Measurements from ENCODE around the gene KRT7.
"Not testable (repeated sequence)": the region's sequence is repeated elsewhere in the genome, so short reads cannot be mapped to it uniquely, and the experiment has no call there.

Gene KRT7

DNA sequence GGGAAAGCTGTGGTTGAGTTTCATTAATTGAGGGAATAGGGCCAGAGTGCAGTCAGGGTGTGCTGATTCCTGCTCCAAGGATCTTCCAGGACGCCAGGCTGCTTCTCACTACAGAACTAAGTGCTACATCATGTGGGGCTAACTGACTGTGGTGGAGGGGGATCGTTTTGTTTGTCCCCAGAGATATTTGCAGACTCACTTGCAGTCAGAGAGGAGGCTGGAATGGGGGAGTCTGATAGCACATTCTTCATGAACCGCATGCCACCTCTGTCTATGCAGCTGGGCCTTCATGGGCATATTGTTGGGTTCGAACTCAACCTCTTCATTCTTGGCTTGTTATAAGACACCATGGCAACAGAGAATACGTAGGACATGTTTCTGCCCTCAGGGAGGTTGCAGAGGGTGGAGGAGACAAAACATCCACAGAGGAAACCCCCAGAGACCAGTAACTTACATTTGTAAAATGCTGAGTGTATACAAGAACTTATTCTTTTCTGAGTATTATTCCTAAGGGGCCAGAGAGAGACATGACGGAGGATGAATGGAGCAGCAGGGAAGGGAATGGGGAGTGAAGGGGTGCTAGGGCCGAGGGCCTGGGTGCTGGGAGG is 13.0 kb downstream of the KRT7 start:
- DNase-seq: no peak

GRCh38 chr12:52246720-52247621 is 13.9 kb downstream of the KRT7 start:
- no peak for DNase-seq

GRCh38 chr12:52247622-52248540 is 14.8 kb downstream of the KRT7 start:
- no peak for DNase-seq

DNA sequence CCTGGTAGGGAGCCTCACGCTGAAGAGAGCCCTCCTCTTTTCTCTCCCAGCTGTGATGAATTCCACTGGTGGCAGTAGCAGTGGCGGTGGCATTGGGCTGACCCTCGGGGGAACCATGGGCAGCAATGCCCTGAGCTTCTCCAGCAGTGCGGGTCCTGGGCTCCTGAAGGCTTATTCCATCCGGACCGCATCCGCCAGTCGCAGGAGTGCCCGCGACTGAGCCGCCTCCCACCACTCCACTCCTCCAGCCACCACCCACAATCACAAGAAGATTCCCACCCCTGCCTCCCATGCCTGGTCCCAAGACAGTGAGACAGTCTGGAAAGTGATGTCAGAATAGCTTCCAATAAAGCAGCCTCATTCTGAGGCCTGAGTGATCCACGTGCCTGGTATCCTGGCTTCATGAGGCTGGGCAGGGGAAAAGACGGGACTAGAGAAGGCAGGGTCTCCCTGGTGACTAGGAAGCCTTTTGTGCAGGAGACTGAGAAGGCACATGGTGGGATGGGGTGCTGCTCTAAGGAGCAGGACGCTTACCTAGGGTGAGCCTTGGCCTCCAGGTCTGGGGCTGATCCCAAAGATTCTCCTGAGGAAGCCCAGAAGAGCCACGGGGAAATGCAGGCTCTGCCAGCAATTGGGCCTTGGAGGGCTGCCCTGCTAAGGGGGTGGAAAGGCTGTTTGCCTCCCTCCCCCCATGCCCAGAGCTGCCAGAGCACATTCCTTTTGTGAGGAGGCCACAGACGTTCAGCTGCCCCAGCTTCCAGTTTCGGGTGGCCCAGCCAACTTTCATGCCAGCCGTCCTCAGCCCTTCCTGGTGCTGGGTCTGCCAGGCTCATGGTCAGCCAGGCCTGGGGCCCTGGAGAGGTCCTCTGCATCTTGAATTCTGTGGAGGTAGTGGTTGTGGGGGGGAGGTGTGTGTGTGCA is 15.8 kb downstream of the KRT7 start:
- DNase-seq: no peak

DNA sequence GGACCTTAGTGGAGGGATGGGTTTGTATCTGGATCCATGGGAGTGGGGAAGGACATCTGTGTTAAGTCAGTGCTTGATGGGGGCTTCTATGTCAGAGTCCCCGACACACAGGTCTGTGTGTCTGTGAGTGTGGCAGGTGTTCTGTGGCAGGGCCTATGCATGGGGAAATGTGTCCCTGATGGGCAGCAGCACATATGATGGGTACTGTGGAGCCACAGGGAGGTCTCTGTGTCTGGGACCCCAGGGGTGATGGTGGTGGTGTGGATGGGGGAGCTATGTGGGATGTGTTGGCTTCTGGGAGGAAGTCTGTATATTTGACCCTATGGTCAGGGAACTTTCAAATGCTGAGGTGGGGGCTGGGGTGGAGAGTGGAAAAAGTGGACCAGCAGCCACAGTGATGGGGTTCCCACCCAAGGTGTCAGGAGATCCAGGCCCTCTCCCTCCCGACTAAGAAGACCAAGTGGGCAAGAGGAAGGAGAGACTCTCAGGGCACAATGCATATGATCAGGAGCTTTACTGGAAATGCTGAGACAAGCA is 16.5 kb downstream of the KRT7 start:
- DNase-seq: no peak

DNA sequence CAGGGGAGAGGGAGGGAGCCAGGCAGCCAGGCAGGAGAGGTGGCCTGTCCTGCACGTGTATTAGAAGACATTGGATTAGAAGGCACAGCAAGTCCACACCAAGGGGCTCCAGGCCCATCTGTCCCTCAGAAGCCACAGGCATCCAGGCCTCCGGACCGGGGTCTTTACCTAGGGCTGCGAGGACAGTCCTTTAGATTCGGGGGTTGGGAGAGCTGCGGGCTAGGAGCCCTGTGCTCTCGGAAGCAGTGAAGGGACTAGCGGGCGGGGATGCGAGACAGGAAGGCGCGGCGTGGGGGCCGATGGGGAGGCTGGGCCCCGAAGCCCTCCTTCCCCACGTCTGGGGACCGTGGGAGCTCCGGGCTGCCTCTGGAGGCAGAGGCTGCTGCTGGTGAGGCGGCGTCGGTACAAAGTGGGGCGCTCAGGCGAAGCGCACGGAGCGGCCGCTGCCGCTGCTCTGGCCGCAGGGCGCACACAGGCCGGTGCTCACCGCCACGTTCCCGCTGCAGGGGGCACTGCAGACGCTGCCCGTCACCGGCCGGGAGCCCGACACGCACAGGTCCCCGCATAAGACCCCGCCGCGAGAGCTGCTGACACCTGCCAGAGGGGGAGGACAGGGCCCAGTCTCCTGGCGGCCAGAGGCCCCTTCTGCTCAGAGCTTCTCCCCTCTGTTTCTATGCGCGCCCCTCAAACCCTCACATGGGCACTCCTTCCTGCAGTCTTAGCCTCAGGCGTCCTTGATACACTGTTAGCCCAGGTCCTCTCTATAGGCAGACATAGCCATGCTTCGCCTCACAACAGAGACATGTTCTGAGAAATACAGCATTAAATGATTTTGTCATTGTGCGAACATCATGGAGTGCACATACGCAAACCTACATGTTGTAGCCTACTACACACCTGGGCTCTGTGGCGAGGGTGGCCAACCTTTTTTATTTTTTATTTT is 17.3 kb downstream of the KRT7 start:
- no peak for DNase-seq

DNA sequence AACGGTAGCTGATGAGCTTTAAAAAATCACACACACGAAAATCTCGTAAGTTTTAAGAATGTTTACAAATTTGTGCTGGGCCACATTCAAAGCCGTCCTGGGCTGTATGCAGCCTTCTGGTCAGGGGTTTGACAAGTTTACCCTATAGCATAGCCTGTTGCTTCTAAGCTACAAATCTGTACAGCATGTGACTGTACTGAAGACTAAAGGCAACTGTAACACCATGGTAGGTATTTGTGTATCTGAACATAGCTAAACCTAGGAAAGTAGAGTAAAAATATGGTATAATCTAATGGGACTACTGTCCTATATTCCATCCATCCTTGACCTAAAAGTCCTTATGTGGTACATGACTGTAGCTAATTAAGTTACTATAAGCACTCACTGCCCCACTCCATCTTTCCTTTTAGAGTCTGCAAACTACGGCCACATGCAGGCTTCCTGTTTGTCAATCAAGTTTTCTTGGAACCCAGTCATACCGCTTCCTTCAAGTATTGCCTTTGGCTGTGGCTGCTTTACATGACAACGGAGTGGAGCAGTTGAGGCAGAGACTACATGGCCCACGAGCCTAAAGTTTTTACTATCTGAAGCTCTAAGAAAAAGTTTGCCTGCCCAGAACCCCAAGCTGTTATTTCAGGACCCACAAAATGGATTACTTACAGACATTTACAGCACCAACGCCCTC is 18.5 kb downstream of the KRT7 start:
- DNase-seq: no peak

DNA sequence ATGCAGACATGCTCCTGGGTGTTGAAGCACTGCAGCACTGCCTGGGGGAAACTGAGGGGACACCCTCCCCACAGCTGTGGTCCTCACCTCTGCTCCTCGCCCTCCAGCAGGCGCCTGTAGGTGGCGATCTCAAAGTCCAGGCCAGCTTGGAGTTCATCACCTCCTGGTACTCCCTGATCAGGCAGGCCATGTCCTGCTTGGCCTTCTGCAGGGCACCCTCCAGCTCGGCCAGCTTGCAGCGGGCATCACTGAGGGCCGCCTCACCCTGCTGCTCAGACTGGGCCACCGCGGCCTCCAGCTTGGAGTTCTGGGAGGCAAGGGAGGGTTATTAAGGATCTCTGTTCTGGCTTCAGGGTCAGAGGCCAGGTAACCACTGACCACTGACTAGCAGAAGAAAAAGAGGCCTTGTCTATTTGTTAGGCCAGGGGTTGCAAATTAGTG is 19.2 kb downstream of the KRT7 start:
- not testable (repeated sequence) for DNase-seq

- DNase-seq: no peak
Observed at GRCh38 chr12:52252728-52253343, 19.8 kb downstream of the KRT7 start.

DNA sequence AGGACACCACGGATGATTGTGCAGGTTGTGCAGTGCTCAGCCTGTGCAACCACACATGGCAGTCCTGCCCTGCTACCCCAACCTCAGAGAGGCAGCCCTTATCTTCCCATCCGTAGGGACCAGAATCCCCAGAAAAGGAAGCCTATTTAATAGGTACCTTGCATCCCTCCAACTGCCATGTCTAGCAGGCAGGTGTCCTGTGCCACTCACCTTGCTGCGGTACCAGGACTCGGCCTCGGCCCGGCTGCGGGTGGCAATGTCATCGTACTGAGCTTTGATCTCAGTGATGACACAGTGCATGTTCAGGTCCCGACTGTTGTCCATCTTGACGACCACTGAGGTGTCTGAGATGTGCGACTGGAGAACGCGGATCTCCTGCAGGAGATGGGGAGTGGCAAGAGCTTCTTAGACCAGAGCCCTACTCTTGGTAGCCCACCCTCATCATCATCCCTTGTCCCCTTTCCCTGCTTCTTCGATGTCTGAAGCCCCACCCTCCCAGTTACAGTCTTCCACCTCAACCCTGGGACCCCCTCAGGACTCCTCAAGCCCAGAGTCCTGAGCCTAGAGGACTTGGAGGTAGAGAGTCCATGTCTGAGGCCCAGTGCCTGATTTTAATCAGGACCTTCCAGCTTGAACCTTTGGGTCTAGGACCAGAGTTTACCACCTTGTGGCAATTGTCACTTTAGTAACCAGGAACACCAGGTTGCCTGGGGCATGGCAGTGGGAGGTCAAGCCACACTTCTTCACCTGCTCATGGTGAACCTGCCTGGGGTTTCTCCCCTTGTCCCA is 20.5 kb downstream of the KRT7 start:
- no peak for DNase-seq

- no peak for DNase-seq
Observed at GRCh38 chr12:52254180-52254964, 21.3 kb downstream of the KRT7 start.

DNA sequence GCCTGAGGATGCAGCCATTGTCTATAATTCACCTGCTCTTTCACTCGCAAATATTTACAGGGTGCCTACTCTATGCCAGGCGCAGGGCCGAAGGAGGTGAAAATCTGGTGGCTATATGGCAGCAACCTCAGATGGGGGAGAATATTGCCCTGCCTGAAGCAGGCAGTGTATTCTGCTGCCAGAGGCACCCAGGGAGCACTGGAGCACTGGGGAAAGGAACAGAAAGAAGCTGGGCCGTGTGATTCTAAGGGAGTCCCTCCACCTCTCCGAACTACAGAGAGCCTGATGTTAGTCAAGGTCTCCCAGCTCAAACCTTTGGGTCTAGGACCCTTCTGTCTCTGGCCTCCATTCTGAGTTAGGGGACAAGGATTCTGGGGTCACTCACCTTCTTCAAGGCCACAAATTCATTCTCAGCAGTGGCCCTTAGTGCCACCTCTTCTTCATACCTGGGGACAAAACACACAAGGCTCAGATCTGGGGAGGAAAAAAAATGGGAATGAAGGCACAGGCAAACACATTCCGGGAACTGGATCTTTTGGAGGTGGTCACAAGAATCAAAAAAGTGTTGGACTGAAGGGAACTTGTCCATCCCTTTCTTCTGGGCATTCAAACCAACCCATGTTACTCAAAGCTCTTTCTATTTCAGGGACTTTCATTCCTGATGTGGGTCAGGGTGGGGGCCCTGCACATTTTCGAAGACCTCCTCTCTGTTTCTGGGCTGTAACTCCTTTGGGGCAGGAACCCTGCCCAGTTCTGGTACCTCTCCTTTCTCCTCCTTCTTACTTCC is 22.1 kb downstream of the KRT7 start:
- no peak for DNase-seq

DNA sequence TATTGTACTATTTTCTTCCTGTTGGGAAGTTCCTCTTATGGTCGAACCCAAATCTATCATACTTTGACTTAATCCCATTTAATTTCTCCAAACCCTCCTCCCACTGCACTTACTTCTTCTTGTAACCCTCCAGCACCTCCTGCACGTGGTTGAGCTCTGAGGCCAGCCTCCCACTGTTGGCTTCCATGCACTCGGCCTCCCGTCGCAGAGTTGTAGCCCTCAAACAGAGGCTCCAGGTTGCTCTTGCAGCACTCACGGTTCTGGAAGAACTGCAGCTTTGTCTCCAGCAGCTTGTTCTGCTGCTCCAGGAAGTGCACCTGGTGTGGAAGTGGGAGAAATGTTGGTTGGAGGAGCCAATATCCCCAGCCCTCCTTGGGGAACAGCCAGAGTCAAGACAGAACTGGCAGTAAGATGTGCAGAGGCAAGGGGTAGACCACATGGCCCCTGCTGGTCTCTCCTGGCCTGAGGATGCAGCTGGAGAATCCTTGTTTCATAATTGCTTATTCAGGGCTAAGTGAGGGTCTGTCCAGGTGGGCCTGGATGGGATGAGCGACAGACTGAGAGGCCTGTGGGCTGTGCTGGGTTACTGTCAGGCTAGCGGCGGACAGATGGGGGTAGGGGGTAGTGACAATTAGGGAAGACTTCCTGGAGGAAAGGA is 23.0 kb downstream of the KRT7 start:
- DNase-seq: no peak

- no peak for DNase-seq
Observed at GRCh38 chr12:52256584-52256935, 23.5 kb downstream of the KRT7 start.

- no peak for DNase-seq
Observed at GRCh38 chr12:52257074-52257551, 24.1 kb downstream of the KRT7 start.

DNA sequence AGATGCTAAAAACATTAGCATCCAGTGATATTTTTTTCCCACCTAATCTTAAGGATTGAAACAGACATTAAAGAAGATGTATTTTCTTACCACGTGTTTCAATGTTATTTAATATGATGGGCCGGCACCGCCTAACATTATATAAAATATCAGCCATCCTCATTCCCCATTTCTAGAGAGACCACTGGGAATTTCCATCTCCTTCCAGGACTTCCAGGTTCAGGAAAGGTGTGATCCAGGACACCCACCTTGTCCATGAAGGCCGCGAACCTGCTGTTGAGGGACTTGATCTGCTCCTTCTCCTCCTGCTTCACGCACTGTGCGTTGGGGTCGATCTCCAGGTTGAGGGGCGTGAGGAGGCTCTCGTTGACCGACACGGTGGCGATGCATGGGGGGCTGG is 24.9 kb downstream of the KRT7 start:
- DNase-seq: not testable (repeated sequence)

Data from NCI-H526 (cell line).